Limb (tissue), 2 donors: ENCODE data around the gene AFDN.

Source experiments
- DNase-seq, 2 donors: peaks; one replicate each; pipeline ENCODE4 v3.0.0-alpha.2; 2016; ENCODE audit errors: extremely low spot score in 2 of 2

The AFDN gene

DNA sequence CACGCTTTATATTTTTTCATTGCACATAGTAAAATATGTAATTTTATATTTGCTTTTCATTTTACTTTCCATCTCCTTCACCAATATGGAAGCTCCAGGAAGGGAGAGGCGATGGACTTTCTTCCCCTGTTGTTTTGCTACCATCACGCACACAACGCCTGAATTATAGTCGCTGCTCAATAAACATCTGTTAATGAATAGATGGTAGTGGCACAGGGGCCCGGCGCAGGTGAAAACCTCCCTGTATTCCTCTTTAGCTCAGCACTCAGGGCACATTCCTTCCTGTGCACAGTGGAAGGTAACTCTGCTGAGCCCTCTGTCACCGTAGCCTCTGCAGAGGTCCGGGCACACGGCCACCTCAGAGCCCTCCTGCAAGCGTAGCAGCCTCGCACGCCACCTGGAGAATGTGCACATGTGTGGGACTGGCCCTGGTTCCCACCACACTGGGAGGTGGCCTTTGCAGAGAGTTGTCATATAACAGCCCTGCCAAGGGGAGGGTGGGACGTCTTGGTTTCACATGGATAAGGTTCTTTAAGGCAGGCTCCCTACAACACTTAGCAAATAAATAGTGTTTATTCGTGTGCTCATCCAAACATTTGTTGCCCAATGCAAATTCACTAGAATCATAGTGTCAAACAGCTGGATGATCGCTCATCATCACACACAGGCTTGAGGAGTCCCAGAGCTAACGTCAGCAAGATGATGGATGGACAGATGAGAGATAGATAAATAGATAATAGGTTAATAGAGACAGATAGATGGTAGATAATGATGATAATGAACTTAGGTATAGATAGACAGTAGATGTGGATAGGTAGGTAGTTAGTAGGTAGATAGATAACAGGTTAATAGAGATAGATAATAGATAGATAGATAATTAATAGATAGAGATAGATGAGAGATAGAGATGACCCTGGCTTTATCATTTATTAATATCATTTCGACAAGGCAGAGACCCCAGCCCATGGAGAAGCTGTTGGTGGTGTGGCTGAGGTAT lies 32.3 kb upstream of the AFDN start:
- DNase-seq = no peak

- DNase-seq = no peak
These were observed 31.3 kb upstream of the AFDN start for GRCh38 chr6:167795321-167795811.

DNA sequence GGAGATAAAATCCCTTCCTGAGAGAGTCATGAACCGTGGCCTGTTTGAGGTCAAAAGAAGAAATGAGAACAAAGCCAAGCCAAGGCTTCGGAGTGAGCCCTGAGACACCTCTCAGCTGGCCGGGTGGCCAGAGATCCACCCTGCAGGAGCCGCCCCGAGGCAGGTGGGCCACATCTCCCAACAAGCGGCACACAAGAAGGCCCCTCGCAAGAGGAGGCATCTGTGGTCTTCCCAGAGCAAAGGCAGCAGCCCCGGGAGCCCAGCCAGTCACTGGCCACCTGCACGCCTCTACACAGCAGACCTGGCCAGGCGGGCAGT lies 30.9 kb upstream of the AFDN start:
- no peak for DNase-seq

DNA sequence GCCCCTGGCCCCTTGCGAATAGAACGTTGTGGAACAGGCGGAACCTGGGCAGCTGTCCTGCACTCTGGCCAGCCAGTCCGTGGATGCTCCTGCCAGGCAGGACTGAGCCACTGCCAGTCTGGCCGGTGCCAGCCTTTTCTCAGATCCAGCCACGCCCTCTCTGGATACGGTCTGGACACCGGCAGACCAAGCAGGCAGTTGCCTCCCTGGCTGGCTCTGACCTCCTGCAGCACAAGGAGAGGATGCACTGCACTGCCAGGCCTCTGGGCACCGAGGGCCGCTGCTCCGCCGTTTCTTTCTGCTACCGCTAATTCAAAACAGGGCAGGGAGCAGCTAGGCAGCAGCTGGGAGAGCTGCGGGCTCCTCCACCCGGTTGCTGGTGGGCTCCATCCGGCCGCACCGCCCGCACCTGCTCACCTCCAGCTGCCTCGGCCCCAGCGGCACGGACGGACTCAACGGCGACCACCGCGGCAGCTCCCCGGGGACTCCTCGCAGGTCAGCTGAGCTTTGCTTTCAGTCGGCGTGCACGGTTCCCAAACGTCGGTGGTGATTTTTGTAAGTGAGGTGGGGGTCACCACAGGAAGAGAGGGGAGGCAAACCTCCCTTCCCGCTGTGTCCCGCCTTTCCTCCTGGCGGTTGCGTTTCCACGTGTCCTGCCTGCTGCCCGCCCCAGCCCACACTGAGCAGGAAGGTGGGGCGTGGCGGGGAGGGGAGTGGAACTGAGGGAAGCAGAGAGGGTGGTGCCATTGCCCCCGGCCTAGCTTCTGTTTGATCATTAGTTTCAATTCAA lies 30.3 kb upstream of the AFDN start:
- DNase-seq = peak; percentile 13 to 63

DNA sequence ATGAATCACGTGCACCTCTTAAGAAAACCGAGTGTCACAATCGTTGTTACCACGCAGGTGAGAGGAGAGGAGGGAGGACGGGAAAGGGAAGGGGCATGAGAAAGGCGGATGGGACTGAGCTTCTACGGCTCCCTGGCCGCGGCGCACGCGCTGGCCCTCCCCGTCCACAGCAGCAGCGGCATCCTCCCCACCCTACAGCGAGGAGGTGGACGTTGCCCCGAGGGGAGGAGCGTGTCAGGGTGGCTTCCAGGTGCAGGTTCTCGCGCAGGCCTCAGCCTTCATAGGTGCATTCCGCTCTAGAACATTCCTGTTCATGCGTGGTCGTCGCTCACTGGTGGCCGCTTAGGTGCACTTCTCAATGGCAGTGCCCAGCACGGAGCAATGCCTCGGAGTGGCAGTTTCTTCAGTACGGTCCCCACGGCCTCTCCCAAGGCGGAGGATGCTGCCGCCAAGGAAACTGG lies 29.7 kb upstream of the AFDN start:
- DNase-seq = no peak

DNA sequence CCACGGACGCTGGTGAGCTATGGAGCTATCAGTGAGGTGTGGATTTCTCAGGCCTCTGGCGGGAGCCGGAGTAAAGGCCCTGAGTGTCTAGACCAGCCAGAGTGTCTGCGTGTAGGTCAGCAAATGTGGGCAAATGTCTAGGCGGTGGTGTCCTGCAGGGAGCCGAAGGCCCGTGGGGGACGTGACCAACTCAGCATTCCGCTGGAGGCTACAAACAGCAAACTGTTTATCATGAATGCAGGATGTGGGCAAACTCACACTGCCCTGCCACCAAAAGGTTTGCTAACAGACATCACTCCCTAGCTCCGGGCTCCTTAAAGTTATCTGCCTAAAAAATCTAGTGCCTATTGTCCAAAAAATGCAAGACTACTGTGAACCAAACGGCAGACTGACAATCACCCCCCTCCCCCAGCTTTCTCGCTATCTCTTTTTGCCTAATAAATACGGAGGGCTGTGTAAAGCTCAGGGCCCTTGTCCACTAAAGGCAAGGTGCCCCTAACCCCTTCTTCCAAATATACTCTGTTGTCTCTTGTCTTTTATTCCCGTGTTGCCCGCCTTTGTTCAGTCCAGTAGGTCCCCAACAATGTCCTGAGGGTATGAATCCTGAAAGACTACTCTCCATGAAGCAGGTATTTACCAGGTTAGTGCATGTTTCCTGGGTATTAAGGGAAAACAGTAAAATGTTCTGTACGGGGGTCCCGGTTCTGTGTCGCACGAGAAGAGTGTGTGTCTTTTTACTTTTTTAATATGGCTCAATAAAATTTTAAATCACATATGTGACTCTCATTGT lies 29.0 kb upstream of the AFDN start:
- no peak for DNase-seq

- no peak for DNase-seq
These were observed 28.3 kb upstream of the AFDN start for GRCh38 chr6:167798453-167798852.

DNA sequence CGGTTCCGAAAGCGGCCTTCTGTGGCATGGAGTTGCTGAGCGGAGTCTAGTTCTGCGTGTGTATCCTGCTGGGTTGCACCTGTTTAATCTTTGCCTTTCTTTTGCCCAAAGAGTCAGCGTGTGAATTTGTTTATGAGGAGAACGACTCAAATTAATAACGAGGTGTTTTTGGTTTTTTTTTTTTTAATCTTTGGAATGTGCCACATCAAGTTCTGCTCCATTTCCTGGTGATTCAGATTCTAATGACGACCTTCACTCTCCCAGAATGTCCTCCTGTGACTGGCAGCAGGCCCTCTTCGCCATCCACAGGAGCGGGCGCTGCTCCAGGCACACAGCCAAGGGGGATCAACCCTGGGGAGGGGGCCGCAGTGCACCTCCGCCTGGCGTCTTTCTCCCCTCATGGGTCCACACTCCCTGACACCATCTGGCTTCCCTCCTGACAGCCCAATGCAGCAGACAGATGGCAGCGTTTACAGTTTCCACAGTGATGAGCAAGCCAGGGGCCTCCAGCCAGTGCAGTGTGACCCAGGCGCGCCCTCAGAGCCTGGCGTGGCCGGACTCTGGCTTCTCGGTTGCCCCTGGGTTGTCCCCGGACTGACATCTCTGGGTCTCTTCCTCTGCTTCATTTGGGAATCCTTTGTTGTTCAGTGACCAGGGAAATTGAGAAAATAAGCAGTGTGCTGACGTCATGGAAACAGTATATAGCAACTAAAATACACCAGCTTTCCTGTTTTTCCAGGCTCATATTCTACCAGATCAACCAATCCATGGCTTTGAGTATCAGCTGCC lies 27.5 kb upstream of the AFDN start:
- peak; percentile 49 to 68 for DNase-seq

- DNase-seq = no peak
These were observed 26.2 kb upstream of the AFDN start for GRCh38 chr6:167800549-167800948.

- no peak for DNase-seq
These were observed 25.4 kb upstream of the AFDN start for GRCh38 chr6:167801263-167801662.

- no peak for DNase-seq
These were observed 24.4 kb upstream of the AFDN start for GRCh38 chr6:167802339-167802738.

- no peak for DNase-seq
These were observed 22.9 kb upstream of the AFDN start for GRCh38 chr6:167803816-167804215.

GRCh38 chr6:167804281-167805013 lies 22.3 kb upstream of the AFDN start:
- no peak for DNase-seq

DNA sequence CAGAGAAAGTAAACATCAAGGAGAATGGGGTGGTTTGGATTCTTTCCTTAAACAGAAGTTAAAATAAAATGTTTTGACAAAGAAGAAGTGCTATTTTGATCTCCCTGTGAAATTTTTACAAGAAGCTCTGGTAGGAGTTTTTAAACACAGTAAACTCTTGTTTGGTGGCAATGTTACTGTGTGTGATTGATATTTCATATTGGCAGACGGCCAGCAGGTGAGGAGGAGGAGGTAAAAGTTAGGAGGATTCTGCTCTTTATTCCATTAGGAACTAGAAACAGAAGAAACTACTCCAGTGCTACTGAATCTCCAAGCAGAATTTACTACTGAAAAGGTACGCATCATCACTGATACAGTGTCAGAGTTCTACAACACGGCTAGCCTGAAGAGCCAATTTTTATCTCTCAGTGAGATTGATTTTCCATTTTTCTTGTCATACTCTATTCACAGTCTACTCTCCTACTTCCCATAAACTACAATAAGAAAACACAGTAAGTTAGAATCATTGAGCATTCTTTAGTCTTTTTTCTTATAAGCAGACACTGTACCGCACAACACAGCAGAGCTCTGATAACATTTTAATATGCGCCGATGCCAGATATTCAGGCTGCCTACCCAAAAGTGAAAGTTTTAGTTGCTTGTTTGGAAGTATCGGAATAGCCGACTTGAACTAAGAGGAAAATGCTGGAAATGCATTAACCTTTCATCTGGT lies 21.2 kb upstream of the AFDN start:
- DNase-seq = no peak

DNA sequence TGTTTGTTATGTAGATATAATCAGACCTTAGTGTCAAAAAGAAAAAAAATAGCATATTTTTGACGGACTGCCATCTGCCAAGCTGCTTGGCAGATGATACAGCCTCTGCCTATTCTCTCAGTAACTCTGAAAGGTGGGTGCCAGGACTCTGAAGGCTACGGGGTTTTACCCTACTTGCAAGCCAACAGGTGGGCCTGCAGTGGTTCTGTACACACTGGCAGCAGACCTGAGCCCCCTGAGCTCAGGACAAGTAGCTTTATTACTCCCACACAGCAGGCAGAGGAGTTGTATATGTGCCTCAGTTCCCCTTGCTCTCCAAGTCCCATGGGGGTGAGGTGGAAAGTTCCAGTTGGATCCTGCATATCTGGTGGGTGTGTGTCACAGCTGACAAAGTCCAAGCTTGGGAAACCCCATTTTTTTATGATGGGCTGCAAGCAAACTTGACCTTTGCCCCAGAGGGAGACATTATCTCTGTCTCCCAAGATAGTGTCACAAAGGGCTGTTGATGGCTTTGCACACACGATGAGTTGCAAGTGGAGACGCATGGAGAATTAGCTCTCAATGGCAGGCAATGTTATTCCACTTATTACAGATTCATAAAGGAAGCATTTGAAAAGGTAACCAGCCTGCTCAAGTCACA lies 20.5 kb upstream of the AFDN start:
- DNase-seq = no peak

GRCh38 chr6:167807200-167807599 lies 19.5 kb upstream of the AFDN start:
- no peak for DNase-seq

- no peak for DNase-seq
These were observed 19.0 kb upstream of the AFDN start for GRCh38 chr6:167807756-167808155.

- DNase-seq = no peak
These were observed 15.7 kb upstream of the AFDN start for GRCh38 chr6:167811040-167811439.
